Measurements from ENCODE around the gene TSEN15. TPM values are rescaled to one million over a fixed set of nuclear protein-coding genes. Genes with fewer than 3 reads are reported as not detected.

The TSEN15 gene
- total and polyA plus RNA-seq, 9 of the 15 experiments (the other 6 are each of a cell fraction or from before 2014, with no cell fraction given) = 25.6 to 121 (median 91.3) TPM

DNA sequence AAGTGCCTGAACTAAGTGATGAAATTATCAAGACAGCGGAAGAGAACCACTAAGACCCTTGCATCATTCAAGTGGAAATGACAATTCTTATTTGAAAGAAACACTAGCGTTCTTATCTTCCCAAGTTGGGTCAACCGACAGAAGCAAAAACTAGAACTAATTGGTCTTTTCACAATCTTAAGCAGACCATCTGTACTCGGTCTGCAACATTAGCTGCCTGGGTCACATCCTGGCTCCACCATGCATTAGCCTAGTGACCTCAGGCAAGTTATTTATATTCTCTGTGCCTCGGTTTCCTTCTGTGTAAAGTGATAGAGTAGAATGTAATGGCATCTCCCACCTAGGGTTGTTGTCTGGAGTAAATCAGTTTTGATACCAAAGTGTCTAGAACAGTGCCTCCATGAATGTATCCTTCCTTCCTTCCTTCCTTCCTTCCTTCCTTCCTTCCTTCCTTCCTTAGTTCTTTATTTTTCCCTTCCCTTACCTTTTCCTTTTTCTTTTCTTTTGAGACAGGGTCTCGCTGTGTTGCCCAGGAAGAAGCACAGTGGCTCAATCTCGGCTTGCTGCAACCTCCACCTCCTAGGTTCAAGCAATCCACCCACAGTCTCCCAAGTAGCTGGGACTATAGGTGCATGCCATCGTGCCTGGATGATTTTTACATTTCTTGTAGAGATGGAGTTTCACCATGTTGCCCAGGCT, 20.0 kb upstream of the TSEN15 start (continued):
- TF ChIP-seq MGA (IDR thresholded peaks at IDR 0.05) = 0 out of 2 replicates have a peak, but pooled peaks have one; percentile 16
- no peak for TF ChIP-seq ZFP91 (CRISPR knock-in tag; IDR thresholded peaks at IDR 0.05)
- TF ChIP-seq ZNF407 (IDR thresholded peaks at IDR 0.05; ENCODE audit: low read depth) = no peak
- TF ChIP-seq SMAD3 (CRISPR knock-in tag; conservative IDR thresholded peaks at IDR 0.05) = no peak; the same call in 1 of the 2 replicates
- peak; percentile 90; the same call in 1 of the 2 replicates for TF ChIP-seq OTX1 (CRISPR knock-in tag; IDR thresholded peaks at IDR 0.05)

Data from K562 (cell line).